ENCODE data around the gene RFNG. TPM values are rescaled to one million over a fixed set of nuclear protein-coding genes. Genes with fewer than 3 reads are reported as not detected.
A peak's percentile ranks its signal among the peaks of the same experiment; 100 is the strongest.

RFNG gene
- total and polyA plus RNA-seq, 9 donors = 20.9 to 61.3 (median 44.7) TPM

- Histone ChIP-seq H3K27me3 (no peaks in the 10 kb centered on the region), H3K9me3 (no peaks in the 10 kb centered on the region), H3K27ac (no peak overlapping the region), H3K4me1 (ENCODE audit: insufficient read depth) (peaks cover 9% of the 10 kb centered on the region), H3K36me3 (no peaks in the 10 kb centered on the region), H3K4me3 (peak overlapping the region; percentile 59)
- TF ChIP-seq POLR2A (IDR thresholded peaks at IDR 0.05) = no peak
- TF ChIP-seq CTCF (IDR thresholded peaks at IDR 0.05) = no peak
- no peak for TF ChIP-seq EP300 (IDR thresholded peaks at IDR 0.05)
- peak in 2 of 5 donors; percentile 16 to 23 for DNase-seq
- intact Hi-C loops (cut with DNase I) = loop anchor here in 1 of 4 donors (10.0 kb wide), 1 partner anchor 58 kb away; no protein-coding TSS in a partner anchor
- 76 to 90% (median 83%) methylated on average over 19 of the region's 19 CpGs for WGBS, 3 donors
Measured at GRCh38 chr17:82053130-82053529, 1.5 kb upstream of the RFNG start.

DNA sequence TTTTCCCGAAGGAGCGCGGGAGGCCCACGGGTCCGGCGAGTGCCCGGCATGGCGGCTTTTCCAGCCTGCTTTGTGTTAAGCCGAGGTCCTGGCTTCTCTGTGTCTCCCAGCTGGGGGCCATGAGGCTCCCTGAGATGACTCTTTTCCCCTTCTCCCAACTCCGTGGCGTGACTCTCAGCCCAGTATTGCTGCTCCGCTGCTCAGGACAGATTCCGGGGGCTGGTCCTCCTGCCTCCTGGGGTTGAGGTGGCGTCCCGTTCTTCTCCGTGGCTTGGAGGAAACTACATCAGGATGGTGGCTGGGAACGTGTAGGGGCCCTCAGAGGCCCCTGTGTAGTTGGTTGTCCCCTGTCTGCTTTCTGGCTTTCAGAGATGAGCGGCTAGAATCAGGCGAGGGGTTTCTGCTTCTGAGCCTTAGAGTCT is 1.0 kb upstream of the RFNG start:
- Histone ChIP-seq H3K27ac (no peak overlapping the region), H3K27me3 (no peaks in the 10 kb centered on the region), H3K4me1 (ENCODE audit: insufficient read depth) (peaks cover 9% of the 10 kb centered on the region), H3K4me3 (peak overlapping the region; percentile 59), H3K36me3 (no peaks in the 10 kb centered on the region), H3K9me3 (no peaks in the 10 kb centered on the region)
- WGBS, 3 donors = 16 to 29% (median 18%) methylated on average over 16 to 19 of the region's 19 CpGs
- TF ChIP-seq POLR2A (IDR thresholded peaks at IDR 0.05) = no peak
- no peak for TF ChIP-seq CTCF (IDR thresholded peaks at IDR 0.05)
- no peak for TF ChIP-seq EP300 (IDR thresholded peaks at IDR 0.05)
- DNase-seq = peak in 1 of 5 donors; percentile 15
- intact Hi-C loops (cut with DNase I) = loop anchor here in 1 of 4 donors (10.0 kb wide), 1 partner anchor 58 kb away; no protein-coding TSS in a partner anchor

DNA sequence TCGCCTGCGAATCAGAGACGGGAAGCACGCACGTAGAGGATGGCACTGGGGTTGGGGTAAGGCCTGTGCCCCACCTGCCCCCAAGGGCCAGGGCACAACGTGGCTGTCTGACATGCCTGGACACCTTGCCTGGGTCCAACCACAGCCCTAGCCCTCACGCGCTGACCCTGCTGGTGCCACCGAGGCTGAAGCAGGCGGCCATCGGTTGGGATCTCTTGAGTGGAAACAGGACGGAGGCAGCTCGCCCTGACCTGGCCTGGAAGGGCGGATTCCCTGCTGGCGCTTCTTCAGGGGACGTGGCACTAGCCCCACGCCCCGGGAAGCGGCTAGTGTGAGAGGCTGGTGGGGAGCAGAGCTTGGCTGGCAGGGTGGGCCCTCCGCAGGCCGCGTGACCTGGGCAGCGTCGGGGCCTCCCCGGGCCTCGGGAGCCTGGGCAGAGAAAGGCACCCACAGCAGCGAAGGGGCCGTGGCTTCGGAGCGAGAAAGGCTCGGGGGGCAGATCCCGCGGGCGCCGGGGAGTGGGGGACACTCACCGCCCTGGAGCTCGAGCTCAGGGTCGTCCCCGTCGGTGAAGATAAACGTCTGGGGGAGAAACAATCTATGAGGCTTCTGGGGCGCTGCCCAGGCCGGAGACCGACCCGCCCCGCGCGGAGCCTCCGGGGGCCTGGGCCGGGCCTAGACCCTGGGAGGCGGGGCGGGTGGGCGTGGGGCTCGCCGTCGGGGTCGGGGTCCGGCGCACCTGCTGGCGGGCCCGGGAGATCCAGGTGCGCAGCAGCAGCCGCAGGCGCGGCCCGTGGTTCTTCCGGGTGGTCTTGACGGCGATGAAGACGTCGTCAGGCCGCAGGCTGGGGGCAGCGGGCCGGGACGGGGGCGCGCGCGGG is 610 bp downstream of the RFNG start:
- H3K4me3 ChIP-seq = peak overlapping the region; percentile 59
- H3K27me3 ChIP-seq = no peaks in the 10 kb centered on the region
- H3K4me1 ChIP-seq (ENCODE audit: insufficient read depth) = peaks cover 9% of the 10 kb centered on the region
- 9 to 19% (median 12%) methylated on average over 41 to 79 of the region's 79 CpGs for WGBS, 3 donors
- no peaks in the 10 kb centered on the region for H3K36me3 ChIP-seq
- intact Hi-C loops (cut with DNase I) = loop anchor here in 1 of 4 donors (10.0 kb wide), 1 partner anchor 56 kb away; no protein-coding TSS in a partner anchor
- TF ChIP-seq EP300 (IDR thresholded peaks at IDR 0.05) = no peak
- TF ChIP-seq POLR2A (IDR thresholded peaks at IDR 0.05) = no peak
- H3K27ac ChIP-seq = peak overlapping the region; percentile 36 to 75
- DNase-seq = peak in 3 of 5 donors; percentile 21 to 29 (median 27)
- H3K9me3 ChIP-seq = no peaks in the 10 kb centered on the region

GRCh38 chr17:82050152-82050760 is 1.4 kb downstream of the RFNG start:
- Histone ChIP-seq H3K36me3 (no peaks in the 10 kb centered on the region), H3K9me3 (no peaks in the 10 kb centered on the region), H3K4me3 (peak overlapping the region; percentile 59), H3K4me1 (ENCODE audit: insufficient read depth) (peaks cover 9% of the 10 kb centered on the region), H3K27ac (peak overlapping the region in 1 of 2 donors; percentile 75), H3K27me3 (no peaks in the 10 kb centered on the region)
- WGBS, 3 donors = 82 to 89% (median 84%) methylated on average over 25 to 28 of the region's 28 CpGs
- no peak for TF ChIP-seq CTCF (IDR thresholded peaks at IDR 0.05)
- no peak for TF ChIP-seq POLR2A (IDR thresholded peaks at IDR 0.05)
- no peak for TF ChIP-seq EP300 (IDR thresholded peaks at IDR 0.05)
- DNase-seq = peak in 2 of 5 donors; percentile 13 to 37
- intact Hi-C loops (cut with DNase I) = loop anchor here in 1 of 4 donors (10.0 kb wide), 1 partner anchor 55 kb away; no protein-coding TSS in a partner anchor
